GM18511 (cell line): ENCODE measurements around the gene KREMEN1.
"Not testable (repeated sequence)": the region's sequence is repeated elsewhere in the genome, so short reads cannot be mapped to it uniquely, and the experiment has no call there.

ENCODE experiments used
- ATAC-seq: cut with Tn5 transposase; IDR thresholded peaks from one replicate; pipeline ENCODE4 v1.9.1; 2021; ENCODE audit warnings: mild to moderate bottlenecking, moderate library complexity; ENCODE audit not compliant: unreplicated experiment

The KREMEN1 gene

GRCh38 chr22:29078036-29078868 lies 5.4 kb downstream of the KREMEN1 start:
- no peak for ATAC-seq

DNA sequence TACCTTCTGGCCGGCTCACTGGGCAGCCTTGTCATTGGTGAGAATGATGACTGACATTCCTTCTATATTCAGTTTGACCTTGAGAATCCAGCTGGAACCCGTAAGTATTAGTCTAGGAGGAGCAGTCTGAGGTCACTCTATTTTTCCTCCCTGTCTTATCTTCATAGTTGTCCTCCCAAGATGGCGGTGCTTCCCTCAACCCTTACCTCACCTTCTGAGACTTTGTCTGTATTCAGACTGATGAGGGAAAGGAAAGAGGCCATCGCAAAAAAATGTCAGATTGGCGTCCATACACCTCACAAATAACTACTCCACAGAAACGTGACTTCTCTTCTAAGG lies 6.0 kb downstream of the KREMEN1 start:
- ATAC-seq: no peak

GRCh38 chr22:29079218-29079901 lies 6.5 kb downstream of the KREMEN1 start:
- no peak for ATAC-seq

GRCh38 chr22:29080106-29080975 lies 7.5 kb downstream of the KREMEN1 start:
- ATAC-seq: no peak

GRCh38 chr22:29081517-29082236 lies 8.8 kb downstream of the KREMEN1 start:
- no peak for ATAC-seq

GRCh38 chr22:29082826-29083545 lies 10.2 kb downstream of the KREMEN1 start:
- ATAC-seq: no peak

- ATAC-seq: not testable (repeated sequence)
Measured at GRCh38 chr22:29083576-29083932, 10.7 kb downstream of the KREMEN1 start.

DNA sequence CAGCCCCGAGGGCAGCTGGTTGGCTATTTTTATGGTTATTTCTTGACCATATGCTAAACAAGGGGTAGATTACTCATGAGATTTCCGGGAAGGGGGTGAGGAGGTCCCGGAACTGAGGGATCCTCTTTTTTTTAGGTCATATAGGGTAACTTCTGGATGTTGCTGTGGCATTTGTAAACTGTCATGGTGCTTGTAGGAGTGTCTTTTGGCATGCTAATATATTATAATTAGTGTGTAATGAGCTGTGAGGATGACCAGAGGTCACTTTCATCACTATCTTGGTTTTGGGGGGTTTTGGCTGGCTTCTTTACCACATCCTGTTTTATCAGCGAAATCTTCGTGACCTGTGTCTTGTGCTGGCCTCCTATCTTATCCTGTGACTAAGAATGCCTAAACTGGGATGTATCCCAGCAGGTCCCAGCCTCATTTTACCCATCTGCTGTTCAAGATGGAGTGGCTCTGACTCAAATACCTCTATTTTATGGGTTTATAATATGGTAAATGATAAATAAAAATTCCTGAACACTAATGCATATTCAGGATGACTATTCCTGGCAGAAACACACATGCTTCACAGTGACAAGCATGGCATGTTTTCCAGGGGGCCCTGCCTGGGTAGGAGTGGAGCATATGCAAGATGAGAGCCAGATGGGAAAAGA lies 11.2 kb downstream of the KREMEN1 start:
- ATAC-seq: no peak

- no peak for ATAC-seq
Measured at GRCh38 chr22:29087012-29087411, 14.2 kb downstream of the KREMEN1 start.

DNA sequence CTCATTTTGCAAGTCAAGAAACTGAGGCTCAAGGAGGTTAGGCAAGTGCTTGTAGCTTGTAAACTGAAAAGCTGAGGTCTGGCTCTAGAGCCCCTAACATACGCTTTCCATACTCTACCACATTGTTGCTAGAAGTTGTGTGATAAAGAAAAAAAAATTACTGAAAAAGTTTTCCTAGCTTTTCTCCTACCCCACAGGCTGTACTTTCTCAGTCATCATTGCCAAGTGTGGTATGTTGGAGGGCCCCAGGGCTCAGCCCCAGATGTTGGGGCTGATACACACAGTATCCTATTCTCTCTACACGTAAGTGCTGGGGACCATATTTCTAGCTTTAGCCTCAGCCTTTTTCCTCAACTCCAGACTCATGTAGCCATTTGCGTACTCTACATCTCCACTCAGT lies 16.0 kb downstream of the KREMEN1 start:
- no peak for ATAC-seq

GRCh38 chr22:29089507-29089906 lies 16.7 kb downstream of the KREMEN1 start:
- no peak for ATAC-seq

- no peak for ATAC-seq
Measured at GRCh38 chr22:29090039-29090438, 17.2 kb downstream of the KREMEN1 start.

DNA sequence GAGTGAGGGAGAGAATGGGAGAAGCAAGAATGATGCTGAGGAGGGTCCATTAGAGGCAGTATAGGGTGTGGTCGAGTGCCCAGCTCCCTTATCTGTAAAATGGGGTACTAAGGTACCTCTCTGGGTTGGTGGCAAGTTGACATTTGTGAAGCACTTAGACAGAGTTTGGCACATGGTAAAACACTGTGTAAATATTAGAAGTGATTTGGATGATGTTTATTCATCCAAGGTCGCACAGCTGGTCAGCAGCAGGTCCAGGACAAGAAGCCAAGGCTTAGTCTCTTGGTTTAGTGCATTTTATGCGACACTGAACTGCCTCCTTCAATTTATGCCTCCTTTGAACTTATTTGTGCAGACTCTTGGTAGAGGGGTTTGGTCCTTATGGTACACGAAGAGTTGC lies 19.4 kb downstream of the KREMEN1 start:
- ATAC-seq: no peak

DNA sequence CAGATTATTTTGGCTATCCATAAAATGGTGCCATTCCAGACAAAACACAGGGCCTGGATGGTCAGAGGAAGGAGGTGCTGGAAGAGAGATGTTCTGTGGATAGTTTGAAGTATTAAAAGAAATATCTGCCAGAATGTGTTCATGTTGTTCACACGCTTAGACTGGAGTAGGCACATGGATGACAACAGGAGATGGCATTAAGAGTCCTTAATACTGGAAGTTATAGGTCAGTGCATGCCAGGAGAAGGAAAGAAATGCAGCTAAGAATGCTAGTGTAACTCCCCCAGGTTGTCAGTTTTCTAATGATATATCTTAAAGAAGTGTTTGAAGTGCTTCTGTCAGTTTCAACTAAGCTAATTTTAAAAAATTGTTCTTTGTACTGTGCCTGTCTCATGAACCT lies 20.2 kb downstream of the KREMEN1 start:
- ATAC-seq: no peak

- ATAC-seq: no peak
Measured at GRCh38 chr22:29093501-29094300, 20.9 kb downstream of the KREMEN1 start.

GRCh38 chr22:29095459-29095858 lies 22.6 kb downstream of the KREMEN1 start:
- ATAC-seq: no peak

- no peak for ATAC-seq
Measured at GRCh38 chr22:29096736-29097669, 24.2 kb downstream of the KREMEN1 start.

GRCh38 chr22:29098296-29098695 lies 25.5 kb downstream of the KREMEN1 start:
- ATAC-seq: no peak
